H1 (cell line): Measurements from ENCODE around the gene RAD51B. TPM values are rescaled to one million over a fixed set of nuclear protein-coding genes. Genes with fewer than 3 reads are reported as not detected.

Experiments used
- CTCF ChIA-PET: fragments of 300-600 bp; sonication (Branson Sonifier 250); formaldehyde crosslinking; loops from one replicate; lab custom pipeline; 2021; ENCODE audit not compliant: partially characterized antibody; lab: Charles Lee
- POLR2A ChIA-PET: fragments of 300-600 bp; sonication (Branson Sonifier 250); formaldehyde crosslinking; loops from one replicate; lab custom pipeline; 2021; ENCODE audit warnings: inconsistent platforms; ENCODE audit not compliant: partially characterized antibody; lab: Charles Lee
- DNase-seq, 2 experiments: peaks; one replicate each; pipeline versions ENCODE4 v3.0.0 to v3.0.0-alpha.2; 2010 to 2022; ENCODE audit warnings: low spot score in 2 of 2, low read depth in 1 of 2, mixed read lengths in 1 of 2
- FAIRE-seq: peaks from 2 replicates; lab custom pipeline; 2011; peaks lifted over from hg19 to GRCh38; lab: Jason Lieb, UNC
- H2AFZ ChIP-seq: 2 replicates; pipeline ENCODE4 v1.8.1; 2012; ENCODE audit warnings: low read length, inconsistent platforms
- H2AK5ac ChIP-seq: 2 replicates; pipeline ENCODE4 v1.6.1; 2013; ENCODE audit warnings: low read depth, low read length
- H2BK120ac ChIP-seq: replicated peaks from 2 replicates; pipeline ENCODE3; 2013; ENCODE audit warnings: low read depth, low read length, inconsistent platforms
- H2BK12ac ChIP-seq: 2 replicates; pipeline ENCODE4 v1.6.1; 2013; ENCODE audit warnings: low read depth, low read length
- H2BK15ac ChIP-seq: 2 replicates; pipeline ENCODE4 v1.6.1; 2013; ENCODE audit warnings: low read length
- H2BK20ac ChIP-seq: 2 replicates; pipeline ENCODE4 v1.6.1; 2013; ENCODE audit warnings: low read length
- H2BK5ac ChIP-seq: 2 replicates; pipeline ENCODE4 v1.6.1; 2013; ENCODE audit warnings: low read depth, low read length
- H3K14ac ChIP-seq: 2 replicates; pipeline ENCODE4 v1.6.1; 2013; ENCODE audit warnings: inconsistent platforms; ENCODE audit not compliant: insufficient read length
- H3K18ac ChIP-seq: 2 replicates; pipeline ENCODE4 v1.6.1; 2013; ENCODE audit warnings: low read length; ENCODE audit errors: extremely low read depth
- H3K23ac ChIP-seq: 2 replicates; pipeline ENCODE4 v1.6.1; 2013; ENCODE audit warnings: inconsistent platforms; ENCODE audit not compliant: insufficient read length
- H3K23me2 ChIP-seq: 2 replicates; pipeline ENCODE4 v1.6.1; 2013; ENCODE audit warnings: low read depth, low read length
- H3K27ac ChIP-seq: 2 replicates; pipeline ENCODE4 v1.6.1; 2011; ENCODE audit warnings: low read depth, low read length, inconsistent platforms
- H3K27me3 ChIP-seq, 4 experiments: replicated peaks in 1 of 4; 1 replicate in 1 of 4; 2 replicates in 3 of 4; pipeline versions ENCODE4 v1.6.1 to v1.8.1; 2011 to 2013; ENCODE audit warnings: low read length in 3 of 4, mild to moderate bottlenecking in 3 of 4, inconsistent platforms in 2 of 4, mixed read lengths in 2 of 4, moderate library complexity in 1 of 4; ENCODE audit not compliant: control insufficient read depth in 3 of 4, insufficient read depth in 3 of 4; ENCODE audit errors: extremely low read depth in 1 of 4
- H3K36me3 ChIP-seq, 4 experiments: 2 replicates each; pipeline versions ENCODE4 v1.6.1 to v1.8.1; 2011 to 2013; ENCODE audit warnings: mild to moderate bottlenecking in 4 of 4, low read length in 3 of 4, moderate library complexity in 2 of 4, control low read depth in 1 of 4, inconsistent platforms in 1 of 4; ENCODE audit not compliant: insufficient read depth in 4 of 4, control insufficient read depth in 2 of 4
- H3K4ac ChIP-seq: replicated peaks from 2 replicates; pipeline ENCODE3; 2013; ENCODE audit warnings: low read length, low read depth, mixed read lengths, inconsistent platforms; ENCODE audit not compliant: insufficient read length
- H3K4me1 ChIP-seq, 4 experiments: replicated peaks in 1 of 4; 1 replicate in 1 of 4; 2 replicates in 3 of 4; pipeline versions ENCODE4 v1.6.1 to v1.8.1; 2011 to 2013; ENCODE audit warnings: low read length in 3 of 4, inconsistent platforms in 2 of 4, mixed read lengths in 1 of 4; ENCODE audit not compliant: insufficient read depth in 4 of 4, control insufficient read depth in 3 of 4
- H3K4me2 ChIP-seq, 2 experiments: 2 replicates each; pipeline versions ENCODE4 v1.6.1 to v1.8.1; 2011 to 2013; ENCODE audit warnings: low read depth in 2 of 2, low read length in 2 of 2, control low read depth in 1 of 2, inconsistent platforms in 1 of 2, mild to moderate bottlenecking in 1 of 2; ENCODE audit not compliant: insufficient read depth in 1 of 2
- H3K4me3 ChIP-seq, 4 experiments: fragments of 200-600, 300-600 bp in 1 of 4; sonication (generic), shearing (Covaris generic), sonication (Bioruptor Twin) in 1 of 4; 2 replicates each; pipeline versions ENCODE4 v1.5.1 to v1.8.1; 2011 to 2016; ENCODE audit warnings: low read length in 4 of 4, low read depth in 3 of 4, control low read depth in 2 of 4, inconsistent platforms in 2 of 4, mild to moderate bottlenecking in 2 of 4, mixed read lengths in 1 of 4, moderate library complexity in 1 of 4; ENCODE audit not compliant: insufficient read depth in 2 of 4; ENCODE audit errors: extremely low read depth in 1 of 4
- H3K56ac ChIP-seq: replicated peaks from 2 replicates; pipeline ENCODE3; 2013; ENCODE audit warnings: low read depth, mild to moderate bottlenecking, mixed read lengths, low read length, inconsistent platforms; ENCODE audit not compliant: insufficient read length
- H3K79me1 ChIP-seq: 2 replicates; pipeline ENCODE4 v1.6.1; 2013; ENCODE audit warnings: low read depth, low read length, control low read depth
- H3K79me2 ChIP-seq, 2 experiments: 2 replicates each; pipeline versions ENCODE4 v1.6.1 to v1.8.1; 2012 to 2013; ENCODE audit warnings: low read length in 2 of 2, mild to moderate bottlenecking in 2 of 2, inconsistent platforms in 1 of 2; ENCODE audit not compliant: insufficient read depth in 2 of 2, control insufficient read depth in 1 of 2
- H3K9ac ChIP-seq, 4 experiments: replicated peaks in 1 of 4; 1 replicate in 1 of 4; 2 replicates in 3 of 4; pipeline versions ENCODE4 v1.6.1 to v1.8.1; 2011 to 2013; ENCODE audit warnings: low read depth in 3 of 4, low read length in 3 of 4, control low read depth in 2 of 4, mild to moderate bottlenecking in 2 of 4, moderate library complexity in 2 of 4, inconsistent platforms in 1 of 4; ENCODE audit errors: extremely low read depth in 1 of 4
- H3K9me3 ChIP-seq, 2 experiments: 2 replicates each; pipeline versions ENCODE4 v1.6.1 to v1.8.1; 2012 to 2013; ENCODE audit warnings: mild to moderate bottlenecking in 2 of 2, moderate library complexity in 2 of 2, control low read depth in 1 of 2, inconsistent platforms in 1 of 2, low read depth in 1 of 2, low read length in 1 of 2, mixed read lengths in 1 of 2; ENCODE audit not compliant: insufficient read depth in 2 of 2
- H4K20me1 ChIP-seq, 2 experiments: replicated peaks in 1 of 2; 2 replicates each; pipeline versions ENCODE3 to v1.8.1; 2011 to 2013; ENCODE audit warnings: inconsistent platforms in 2 of 2, low read length in 2 of 2, mild to moderate bottlenecking in 1 of 2; ENCODE audit not compliant: insufficient read depth in 2 of 2, control insufficient read depth in 1 of 2
- H4K5ac ChIP-seq: 2 replicates; pipeline ENCODE4 v1.6.1; 2013; ENCODE audit warnings: low read length, low read depth, mixed read lengths, inconsistent platforms; ENCODE audit not compliant: insufficient read length
- H4K8ac ChIP-seq: 2 replicates; pipeline ENCODE4 v1.8.0; 2013; ENCODE audit warnings: mild to moderate bottlenecking, moderate library complexity, low read length, inconsistent platforms; ENCODE audit not compliant: insufficient read depth; ENCODE audit errors: extremely low read depth
- H4K91ac ChIP-seq: replicated peaks from 2 replicates; pipeline ENCODE3; 2013; ENCODE audit warnings: low read length, mixed read lengths, inconsistent platforms; ENCODE audit not compliant: insufficient read length
- NANOG ChIP-seq: IDR thresholded peaks from 2 replicates; pipeline ENCODE4 v1.6.1; 2011; ENCODE audit warnings: low read length, low read depth, mild to moderate bottlenecking, inconsistent platforms; ENCODE audit not compliant: insufficient read depth, poor library complexity, severe bottlenecking
- POLR2A ChIP-seq, 2 experiments: IDR thresholded peaks; 1 replicate in 1 of 2; 2 replicates in 1 of 2; pipeline ENCODE4 v1.6.1; 2011; ENCODE audit warnings: low read depth in 2 of 2, low read length in 2 of 2, mild to moderate bottlenecking in 2 of 2; ENCODE audit errors: control extremely low read depth in 1 of 2
- RXRA ChIP-seq: IDR thresholded peaks from 2 replicates; pipeline ENCODE4 v1.6.1; 2011; ENCODE audit warnings: low read depth, mild to moderate bottlenecking, low read length, moderate library complexity; ENCODE audit not compliant: insufficient read depth
- WGBS, 2 experiments: shearing (Covaris generic) in 1 of 2; methylation state at CpG; one replicate each; pipeline versions ENCODE4 v1.1.6 to v1.1.7; 2013 to 2015; ENCODE audit warnings: low lambda C conversion rate in 2 of 2, mixed read lengths in 2 of 2, inconsistent platforms in 1 of 2, low coverage in 1 of 2, missing lambda C conversion rate in 1 of 2; ENCODE audit not compliant: insufficient replicate concordance in 2 of 2, insufficient coverage in 1 of 2, insufficient read length in 1 of 2; ENCODE audit errors: extremely low coverage in 1 of 2, missing lambda C conversion rate in 1 of 2; 5-methylcytosine and 5-hydroxymethylcytosine counted together
- polyA plus RNA-seq, 7 experiments: library from polyadenylated mRNA; depleted of rRNA in 3 of 7; stranded (reverse) in 5 of 7; unstranded in 2 of 7; fragments of >200 nt in 5 of 7; fragments of 200-250 nt in 2 of 7; gene quantifications; 1 replicate in 5 of 7; 2 replicates in 1 of 7; 4 replicates in 1 of 7; pipeline versions ENCODE4 v1.2.1 to v1.2.3, GENCODE V29; 2011 to 2013; ENCODE audit warnings: missing spikeins in 2 of 7, mixed read lengths in 2 of 7
- total RNA-seq: library from RNA; stranded (reverse); fragmentation: NEBNext Ultra II Directional; extraction: Animal tissue kit (Norgen Biotek cat#: 25700); gene quantifications from 2 replicates; pipeline ENCODE4 v1.2.1, GENCODE V29; 2021
- TF ChIP-seq, protein P1 (sequence below): IDR thresholded peaks from 2 replicates; pipeline ENCODE4 v1.6.1; 2011; ENCODE audit warnings: low read length, improper control_type of control experiment

The RAD51B gene
- total and polyA plus RNA-seq, 2 of the 8 experiments (the other 6 are each of a cell fraction or from before 2014, with no cell fraction given) = 3.9 to 14.9 TPM

- FAIRE-seq = no peak
- no peak overlapping the region for H3K4ac ChIP-seq
- H3K79me1 ChIP-seq = no peaks in the 10 kb centered on the region
- no peak overlapping the region for H2AK5ac ChIP-seq
- no peak for DNase-seq
- no peak overlapping the region for H3K23ac ChIP-seq
- H2BK12ac ChIP-seq = no peak overlapping the region
- no peaks in the 10 kb centered on the region for H4K20me1 ChIP-seq
- H3K14ac ChIP-seq = no peak overlapping the region
- H3K36me3 ChIP-seq = no peaks in the 10 kb centered on the region
- H3K18ac ChIP-seq = no peak overlapping the region
- H4K8ac ChIP-seq = no peak overlapping the region
- no peaks in the 10 kb centered on the region for H3K27me3 ChIP-seq
- no peak overlapping the region for H3K56ac ChIP-seq
- H3K9ac ChIP-seq = no peak overlapping the region
- no peaks in the 10 kb centered on the region; a peak in 1 of 7 replicates for H3K4me1 ChIP-seq
- 91% methylated on average over 6 of the region's 6 CpGs; no CpG with 5 or more reads in 1 of the 2 experiments for WGBS, 2 experiments
- no peak overlapping the region for H2AFZ ChIP-seq
- ChIA-PET CTCF (interaction anchor here (0.6 to 2.0 kb wide), 11 partner anchors 8 to 819 kb away, joined by 3 to 7 read pairs (median 3); no protein-coding TSS in a partner anchor), POLR2A (interaction anchor here (1.0 to 2.1 kb wide), 2 partner anchors 25 to 41 kb away, joined by 3 to 7 read pairs; partner anchors contain the start of gene ZFP36L1)
- H3K79me2 ChIP-seq = no peaks in the 10 kb centered on the region
- no peak overlapping the region for H2BK15ac ChIP-seq
- H2BK120ac ChIP-seq = no peak overlapping the region
- no peaks in the 10 kb centered on the region for H3K23me2 ChIP-seq
- no peak overlapping the region for H4K5ac ChIP-seq
- TF ChIP-seq POLR2A (IDR thresholded peaks at IDR 0.05; ENCODE audit: control extremely low read depth in 1 of 2, low read depth in 2 of 2, low read length in 2 of 2) (no peak), NANOG (no peak), RXRA (no peak)
- TF ChIP-seq, protein P1, sequence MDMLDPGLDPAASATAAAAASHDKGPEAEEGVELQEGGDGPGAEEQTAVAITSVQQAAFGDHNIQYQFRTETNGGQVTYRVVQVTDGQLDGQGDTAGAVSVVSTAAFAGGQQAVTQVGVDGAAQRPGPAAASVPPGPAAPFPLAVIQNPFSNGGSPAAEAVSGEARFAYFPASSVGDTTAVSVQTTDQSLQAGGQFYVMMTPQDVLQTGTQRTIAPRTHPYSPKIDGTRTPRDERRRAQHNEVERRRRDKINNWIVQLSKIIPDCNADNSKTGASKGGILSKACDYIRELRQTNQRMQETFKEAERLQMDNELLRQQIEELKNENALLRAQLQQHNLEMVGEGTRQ = no peak
- TF ChIP-seq, all 59 proteins: peak for 0
- no peak overlapping the region for H2BK5ac ChIP-seq
- no peak overlapping the region for H3K4me2 ChIP-seq
- no peak overlapping the region for H3K27ac ChIP-seq
- H2BK20ac ChIP-seq = no peak overlapping the region
- H3K9me3 ChIP-seq = no peaks in the 10 kb centered on the region
- no peak overlapping the region for H4K91ac ChIP-seq
- no peak overlapping the region for H3K4me3 ChIP-seq
These were observed 932.9 kb downstream of the RAD51B start for GRCh38 chr14:68752271-68753006.
